ENCODE results near the gene PLN. TPM values are rescaled to one million over a fixed set of nuclear protein-coding genes. Genes with fewer than 3 reads are reported as not detected.

The PLN gene
- total RNA-seq, 3 donors from 2014 or later: 2.9 to 5.7 (median 4.6) TPM

GRCh38 chr6:118558464-118559217, 10.5 kb downstream of the PLN start:
- no peaks in the 10 kb centered on the region for H3K27me3 ChIP-seq
- H3K9me3 ChIP-seq: no peaks in the 10 kb centered on the region
- no peak overlapping the region for H3K27ac ChIP-seq
- DNase-seq (ENCODE audit: low spot score in 2 of 2): no peak
- intact Hi-C loops (cut with DNase I; ENCODE audit: low total_unique reads): no loop called here
- no peaks in the 10 kb centered on the region for H3K4me1 ChIP-seq
- TF ChIP-seq POLR2A (IDR thresholded peaks at IDR 0.05) (no peak), POLR2AphosphoS5 (IDR thresholded peaks at IDR 0.05) (no peak)
- H3K4me3 ChIP-seq: no peak overlapping the region
- no peaks in the 10 kb centered on the region for H3K36me3 ChIP-seq

GRCh38 chr6:118559659-118560058, 11.6 kb downstream of the PLN start:
- H3K4me3 ChIP-seq: no peak overlapping the region
- intact Hi-C loops (cut with DNase I; ENCODE audit: low total_unique reads): no loop called here
- TF ChIP-seq CTCF (IDR thresholded peaks at IDR 0.05) (no peak), POLR2AphosphoS5 (IDR thresholded peaks at IDR 0.05) (no peak), POLR2A (IDR thresholded peaks at IDR 0.05) (no peak)
- no peak overlapping the region for H3K27ac ChIP-seq
- H3K36me3 ChIP-seq: no peaks in the 10 kb centered on the region
- no peaks in the 10 kb centered on the region for H3K4me1 ChIP-seq
- H3K9me3 ChIP-seq: no peaks in the 10 kb centered on the region
- no peaks in the 10 kb centered on the region for H3K27me3 ChIP-seq
- DNase-seq (ENCODE audit: low spot score in 2 of 2): no peak

- intact Hi-C loops (cut with DNase I; ENCODE audit: low total_unique reads): no loop called here
- H3K27me3 ChIP-seq: no peaks in the 10 kb centered on the region
- no peak for DNase-seq (ENCODE audit: low spot score in 2 of 2)
- no peak overlapping the region for H3K27ac ChIP-seq
- H3K4me1 ChIP-seq: no peaks in the 10 kb centered on the region
- no peaks in the 10 kb centered on the region for H3K36me3 ChIP-seq
- H3K9me3 ChIP-seq: no peaks in the 10 kb centered on the region
- no peak for TF ChIP-seq POLR2AphosphoS5 (IDR thresholded peaks at IDR 0.05)
- TF ChIP-seq POLR2A (IDR thresholded peaks at IDR 0.05): no peak
- no peak for TF ChIP-seq CTCF (IDR thresholded peaks at IDR 0.05)
- no peak overlapping the region for H3K4me3 ChIP-seq
Observed at GRCh38 chr6:118562248-118562647, 14.2 kb downstream of the PLN start.

GRCh38 chr6:118562959-118563358, 14.9 kb downstream of the PLN start:
- intact Hi-C loops (cut with DNase I; ENCODE audit: low total_unique reads): no loop called here
- Histone ChIP-seq H3K27me3 (no peaks in the 10 kb centered on the region), H3K9me3 (no peaks in the 10 kb centered on the region), H3K27ac (no peak overlapping the region), H3K4me1 (no peaks in the 10 kb centered on the region), H3K4me3 (no peak overlapping the region), H3K36me3 (no peaks in the 10 kb centered on the region)
- no peak for DNase-seq (ENCODE audit: low spot score in 2 of 2)
- TF ChIP-seq POLR2A (IDR thresholded peaks at IDR 0.05) (no peak), CTCF (IDR thresholded peaks at IDR 0.05) (no peak), POLR2AphosphoS5 (IDR thresholded peaks at IDR 0.05) (no peak)

- Histone ChIP-seq H3K4me1 (no peaks in the 10 kb centered on the region), H3K27me3 (no peaks in the 10 kb centered on the region), H3K4me3 (no peak overlapping the region), H3K36me3 (no peaks in the 10 kb centered on the region), H3K9me3 (no peaks in the 10 kb centered on the region), H3K27ac (no peak overlapping the region)
- no peak for DNase-seq (ENCODE audit: low spot score in 2 of 2)
- no peak for TF ChIP-seq POLR2AphosphoS5 (IDR thresholded peaks at IDR 0.05)
- TF ChIP-seq CTCF (IDR thresholded peaks at IDR 0.05): peak in 2 of 3 donors; percentile 35 to 44
- TF ChIP-seq POLR2A (IDR thresholded peaks at IDR 0.05): no peak
- intact Hi-C loops (cut with DNase I; ENCODE audit: low total_unique reads): no loop called here
Observed at GRCh38 chr6:118565311-118565960, 17.3 kb downstream of the PLN start.
